Activated CD4-positive, CD25-positive, alpha-beta regulatory T cell treated with anti-CD3 and anti-CD28 coated beads, Interleukin-2, amount 50 U/mL, for 16 hours (primary cell): ENCODE measurements around the gene ERI2.

Source experiments
- DNase-seq: peaks from one replicate; pipeline ENCODE4 v3.0.0-alpha.2; 2020; ENCODE audit warnings: low read depth, low spot score

Gene ERI2

GRCh38 chr16:20806168-20807050, at the start of gene ERI2, which contains the start of gene REXO5:
TSS of gene ERI2 (minus strand) at chr16:20806472. CDS start at chr16:20806430, 42 bp downstream.
TSS of gene REXO5 (plus strand) at chr16:20806527. CDS start at chr16:20806954, 427 bp downstream.
- DNase-seq = peak; percentile 52

GRCh38 chr16:20854963-20855362, 48.7 kb upstream of the ERI2 start:
- DNase-seq = no peak

- no peak for DNase-seq
These were observed 47.8 kb upstream of the ERI2 start for GRCh38 chr16:20853981-20854620.

DNA sequence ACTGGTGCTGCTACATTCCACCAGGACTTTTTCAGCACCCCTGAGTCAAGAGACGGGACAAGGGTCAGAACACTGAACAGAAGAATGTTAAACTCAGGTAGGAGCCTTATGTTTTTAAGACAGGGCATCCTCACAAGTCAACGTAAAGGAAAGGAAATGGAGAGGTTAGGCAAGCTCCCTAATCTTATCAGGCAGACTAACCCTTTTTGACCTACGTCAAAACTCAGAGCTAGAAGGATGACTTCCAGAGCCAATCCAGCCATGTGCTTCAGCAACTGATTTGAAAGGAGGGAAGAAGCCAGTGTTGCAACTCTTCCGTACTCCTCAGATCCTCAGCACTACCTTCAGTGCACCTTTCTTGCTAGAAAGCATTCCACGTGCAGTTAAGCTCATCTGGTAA, 46.9 kb upstream of the ERI2 start:
- no peak for DNase-seq

GRCh38 chr16:20851601-20852000, 45.3 kb upstream of the ERI2 start:
- no peak for DNase-seq

GRCh38 chr16:20850981-20851380, 44.7 kb upstream of the ERI2 start:
- DNase-seq = no peak

GRCh38 chr16:20849589-20850390, 43.5 kb upstream of the ERI2 start:
- DNase-seq = peak; percentile 34

DNA sequence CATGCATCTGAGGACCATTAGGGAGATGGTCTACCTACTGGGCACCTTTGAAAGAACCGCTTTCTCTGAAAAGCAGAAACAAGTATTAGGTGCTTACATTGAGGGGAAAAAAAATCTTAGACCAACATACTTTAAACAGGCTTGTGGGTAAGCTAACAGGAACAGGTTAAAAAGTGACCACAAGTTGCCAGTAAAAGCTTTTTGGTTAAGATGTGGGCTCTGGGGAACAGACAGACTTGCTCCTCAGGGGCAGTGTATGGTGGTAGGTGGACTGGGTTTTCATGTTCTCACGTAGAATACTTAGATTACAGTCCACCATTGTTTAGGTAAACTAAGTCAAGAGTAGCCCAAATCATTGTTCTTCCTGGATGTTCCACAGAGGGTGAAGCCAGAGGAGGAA, 41.3 kb upstream of the ERI2 start:
- DNase-seq = no peak

DNA sequence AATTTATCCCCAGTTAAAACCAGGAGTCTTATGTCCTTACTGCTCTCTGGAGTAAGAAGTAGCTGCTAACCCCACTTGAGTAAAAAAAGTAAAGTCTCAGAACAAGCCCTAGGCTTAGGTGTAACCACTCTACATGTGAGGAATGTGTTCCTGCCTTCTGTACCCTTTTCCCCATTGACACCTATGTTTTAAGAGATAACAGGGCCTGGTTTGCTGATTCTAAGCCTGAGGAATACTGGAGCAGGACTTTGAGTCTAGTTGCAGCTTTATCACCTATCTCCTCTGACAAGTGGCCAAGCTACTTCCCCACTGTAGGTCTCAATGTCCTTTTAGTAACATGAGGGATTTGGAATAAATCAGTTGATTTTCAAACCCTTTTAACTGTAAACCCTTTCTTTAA, 40.3 kb upstream of the ERI2 start:
- no peak for DNase-seq

- no peak for DNase-seq
These were observed 39.8 kb upstream of the ERI2 start for GRCh38 chr16:20846030-20846429.

DNA sequence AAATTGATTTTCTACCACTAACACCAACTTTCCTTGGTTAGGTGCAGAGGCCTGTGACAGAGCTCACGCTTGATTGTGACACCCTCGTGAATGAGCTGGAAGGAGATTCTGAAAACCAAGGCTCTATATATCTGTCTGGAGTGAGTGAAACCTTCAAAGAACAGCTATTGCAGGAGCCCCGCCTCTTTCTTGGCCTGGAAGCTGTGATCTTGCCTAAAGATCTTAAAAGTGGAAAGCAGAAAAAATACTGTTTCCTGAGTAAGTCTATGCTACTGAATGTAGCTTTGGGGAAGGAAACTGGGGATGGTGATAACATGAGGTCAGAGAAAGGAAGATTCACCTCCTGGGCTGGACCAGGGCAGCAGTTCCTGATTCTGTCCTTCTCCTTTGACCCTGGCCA, 38.3 kb upstream of the ERI2 start:
- DNase-seq = no peak

GRCh38 chr16:20844054-20844453, 37.8 kb upstream of the ERI2 start:
- no peak for DNase-seq

DNA sequence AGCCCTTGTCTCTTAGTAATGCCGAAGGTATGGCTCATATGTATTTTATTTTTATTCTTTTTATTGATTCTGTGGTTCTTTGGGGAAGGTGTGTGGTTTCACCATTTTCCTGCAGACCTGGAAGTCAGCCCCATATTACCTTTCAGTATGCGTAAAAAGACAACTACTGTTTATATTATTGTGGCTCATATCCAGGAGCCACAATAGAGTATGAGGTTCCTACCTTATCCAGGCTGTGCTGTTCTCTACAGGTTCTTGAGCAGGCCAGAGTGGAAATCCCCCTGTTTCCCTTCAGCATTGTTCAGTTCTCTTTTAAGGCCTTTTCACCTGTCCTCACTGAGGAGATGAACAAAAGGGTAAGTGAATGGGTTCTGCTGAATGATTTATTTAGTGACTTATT, 33.2 kb upstream of the ERI2 start:
- no peak for DNase-seq

GRCh38 chr16:20838240-20838639, 32.0 kb upstream of the ERI2 start:
- DNase-seq = no peak

- DNase-seq = no peak
These were observed 26.8 kb upstream of the ERI2 start for GRCh38 chr16:20833086-20833485.

DNA sequence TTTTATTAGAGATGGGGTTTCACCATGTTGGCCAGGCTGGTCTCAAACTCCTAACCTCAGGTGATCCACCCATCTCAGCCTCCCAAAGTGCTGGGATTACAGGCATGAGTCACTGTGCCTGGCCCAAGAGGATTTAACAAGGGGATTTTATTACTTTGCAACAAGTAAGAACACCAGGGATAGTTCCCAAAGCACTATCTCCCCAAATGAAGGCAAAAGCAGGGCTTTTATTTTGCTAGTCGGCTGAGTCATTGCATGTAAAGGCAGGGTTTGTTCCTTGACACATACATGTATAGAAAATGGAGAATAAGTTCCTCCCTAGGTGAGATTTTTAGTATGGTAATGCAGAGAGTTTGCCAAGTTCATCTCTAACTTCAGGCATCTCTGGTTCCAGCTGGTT, 24.1 kb upstream of the ERI2 start:
- no peak for DNase-seq

- DNase-seq = no peak
These were observed 23.3 kb upstream of the ERI2 start for GRCh38 chr16:20829536-20829935.

DNA sequence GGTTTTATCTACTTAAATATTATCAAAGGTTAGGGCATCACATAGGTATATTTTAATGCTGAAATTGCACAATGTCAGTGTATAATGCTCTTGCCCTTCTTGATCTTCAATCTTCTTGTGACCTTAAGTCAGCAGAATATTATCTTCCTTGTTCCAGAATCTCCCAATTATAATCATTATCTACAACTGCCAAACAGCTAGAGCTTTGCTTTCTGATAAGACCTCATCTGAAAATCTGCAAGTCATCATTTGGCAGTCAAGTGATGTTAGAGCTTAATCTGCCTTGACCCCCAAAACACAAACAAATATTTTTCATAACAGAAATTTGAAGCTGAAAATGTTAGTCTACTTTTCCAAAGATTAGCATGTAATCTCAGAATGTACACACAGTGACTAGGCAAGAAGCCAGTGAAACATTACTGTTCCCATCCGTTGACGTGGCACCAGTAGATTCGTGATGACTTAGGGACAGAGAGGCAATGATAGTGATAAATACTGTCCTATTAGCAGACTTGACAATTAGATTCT, 19.8 kb upstream of the ERI2 start:
- no peak for DNase-seq

- DNase-seq = no peak
These were observed 16.5 kb upstream of the ERI2 start for GRCh38 chr16:20822521-20823325.

DNA sequence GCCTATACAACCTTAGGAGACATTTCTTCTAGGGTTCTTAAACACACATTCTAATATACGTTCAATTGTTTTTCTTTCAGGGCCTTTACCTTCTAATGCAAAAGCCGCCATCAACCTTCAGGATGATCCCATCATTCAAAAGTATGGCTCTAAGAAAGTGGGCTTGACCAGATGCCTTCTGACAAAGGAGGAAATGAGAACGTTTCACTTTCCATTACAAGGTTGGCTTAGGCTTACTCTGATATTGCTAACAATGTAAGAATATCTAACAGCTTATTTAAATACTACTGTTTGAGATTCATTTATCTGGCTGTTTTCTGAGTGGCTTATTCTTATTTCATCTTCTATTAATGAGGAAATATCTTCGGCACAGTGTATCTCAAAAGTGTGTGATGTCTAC, 15.4 kb upstream of the ERI2 start:
- DNase-seq = no peak

DNA sequence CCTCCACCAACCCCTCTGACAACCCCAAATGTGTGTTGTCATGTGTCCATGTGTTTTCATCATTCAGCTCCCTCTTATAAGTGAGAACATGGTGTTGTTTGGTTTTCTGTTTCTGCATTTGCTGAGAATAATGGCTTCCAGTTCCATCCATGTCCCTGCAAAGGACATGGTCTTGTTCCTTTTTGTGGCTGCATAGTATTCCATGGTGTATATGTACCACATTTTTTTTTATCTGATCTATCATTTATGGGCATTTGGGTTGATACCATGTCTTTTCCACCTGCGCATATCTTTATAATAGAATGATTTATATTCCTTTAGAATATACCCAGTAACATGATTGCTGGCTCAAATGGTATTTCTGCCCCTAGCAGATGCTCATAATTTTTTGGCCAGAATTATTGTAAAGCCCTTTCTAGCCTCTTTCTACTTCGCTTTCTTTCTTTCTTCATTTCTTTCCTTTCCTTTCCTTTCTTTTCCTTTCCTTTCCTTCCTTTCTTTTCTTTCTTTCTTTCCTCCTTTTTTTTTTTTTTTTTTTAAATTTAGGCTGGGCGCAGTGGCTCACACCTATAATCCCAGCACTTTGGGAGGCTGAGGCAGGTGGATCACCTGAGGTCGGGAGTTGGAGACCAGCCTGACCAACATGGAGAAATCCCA, 12.8 kb upstream of the ERI2 start:
- no peak for DNase-seq
